Breast epithelium (tissue), 3 donors: ENCODE results near the gene ITPKC.

Experiments used
- POLR2A ChIP-seq: fragments of 450-650 bp; IDR thresholded peaks from one replicate; pipeline ENCODE4 v1.6.1; 2016; ENCODE audit warnings: antibody characterized with exemption, mild to moderate bottlenecking, moderate library complexity
- TF ChIP-seq, protein P1 (sequence below), 3 donors: fragments of 450-650 bp; IDR thresholded peaks; one replicate each; pipeline ENCODE4 v1.5.1; 2016 to 2017; ENCODE audit warnings: antibody characterized with exemption in 3 of 3, mild to moderate bottlenecking in 3 of 3, moderate library complexity in 3 of 3

DNA sequence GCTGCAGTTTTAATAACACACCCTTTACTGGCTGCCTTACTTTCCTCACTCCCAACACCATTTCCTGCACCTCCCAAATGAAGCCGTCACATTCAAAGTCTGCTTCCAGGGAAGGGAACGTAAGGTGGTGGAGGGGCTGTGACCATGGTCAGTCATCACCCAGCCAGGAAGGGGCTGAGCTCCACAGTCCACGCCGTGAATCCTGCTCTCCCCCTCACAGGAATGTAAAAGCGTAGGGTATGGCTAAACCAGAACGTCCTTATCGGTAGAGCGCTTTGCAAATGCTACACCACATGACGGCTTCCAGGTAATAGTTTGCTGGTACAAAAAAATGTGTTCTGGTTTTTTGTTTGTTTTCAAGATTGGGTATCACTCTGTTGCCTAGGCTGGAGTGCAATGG lies 33.5 kb upstream of the ITPKC start:
- TF ChIP-seq, protein P1, sequence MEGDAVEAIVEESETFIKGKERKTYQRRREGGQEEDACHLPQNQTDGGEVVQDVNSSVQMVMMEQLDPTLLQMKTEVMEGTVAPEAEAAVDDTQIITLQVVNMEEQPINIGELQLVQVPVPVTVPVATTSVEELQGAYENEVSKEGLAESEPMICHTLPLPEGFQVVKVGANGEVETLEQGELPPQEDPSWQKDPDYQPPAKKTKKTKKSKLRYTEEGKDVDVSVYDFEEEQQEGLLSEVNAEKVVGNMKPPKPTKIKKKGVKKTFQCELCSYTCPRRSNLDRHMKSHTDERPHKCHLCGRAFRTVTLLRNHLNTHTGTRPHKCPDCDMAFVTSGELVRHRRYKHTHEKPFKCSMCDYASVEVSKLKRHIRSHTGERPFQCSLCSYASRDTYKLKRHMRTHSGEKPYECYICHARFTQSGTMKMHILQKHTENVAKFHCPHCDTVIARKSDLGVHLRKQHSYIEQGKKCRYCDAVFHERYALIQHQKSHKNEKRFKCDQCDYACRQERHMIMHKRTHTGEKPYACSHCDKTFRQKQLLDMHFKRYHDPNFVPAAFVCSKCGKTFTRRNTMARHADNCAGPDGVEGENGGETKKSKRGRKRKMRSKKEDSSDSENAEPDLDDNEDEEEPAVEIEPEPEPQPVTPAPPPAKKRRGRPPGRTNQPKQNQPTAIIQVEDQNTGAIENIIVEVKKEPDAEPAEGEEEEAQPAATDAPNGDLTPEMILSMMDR (IDR thresholded peaks at IDR 0.05), result no peak
- no peak for TF ChIP-seq POLR2A
